B cell (primary cell): ENCODE results near the gene PIGQ.

Source experiments
- CTCF ChIP-seq: fragments of 200-600 bp; IDR thresholded peaks from one replicate; pipeline ENCODE4 v1.8.0; 2022; ENCODE audit warnings: antibody characterized with exemption, mild to moderate bottlenecking
- EZH2 ChIP-seq: IDR thresholded peaks from 2 replicates; pipeline ENCODE4 v1.6.1; 2012; ENCODE audit warnings: borderline replicate concordance, low read depth, mild to moderate bottlenecking, moderate library complexity, low read length; ENCODE audit not compliant: insufficient read depth, poor library complexity, severe bottlenecking

- TF ChIP-seq CTCF (no peak), EZH2 (no peak)
Measured at GRCh38 chr16:622920-623280, 53.1 kb downstream of the PIGQ start.
